Heart right ventricle (tissue), 16 donors: ENCODE results near the gene ROBO1. TPM values are rescaled to one million over a fixed set of nuclear protein-coding genes. Genes with fewer than 3 reads are reported as not detected.
"Not testable (repeated sequence)": the region's sequence is repeated elsewhere in the genome, so short reads cannot be mapped to it uniquely, and the experiment has no call there.

Experiments
- ATAC-seq, 8 donors: fragments of 200-7000 bp; cut with Tn5 transposase; one replicate each; pipeline ENCODE4 v1.9.1; 2020; ENCODE audit warnings: mild to moderate bottlenecking in 8 of 8, moderate library complexity in 8 of 8, moderate number of reproducible peaks in 1 of 8
- DNase-seq, 2 donors: peaks; one replicate each; pipeline ENCODE4 v3.0.0-alpha.2; 2020
- H3K27ac ChIP-seq, 10 donors: fragments of 200-600 bp; sonication (generic) in 2 of 10; one replicate each; pipeline versions ENCODE4 v1.5.0 to v1.8.0; 2020 to 2022; ENCODE audit warnings: mild to moderate bottlenecking in 3 of 10
- H3K27me3 ChIP-seq, 7 donors: fragments of 200-600 bp; one replicate each; pipeline ENCODE4 v1.8.0; 2021 to 2022; ENCODE audit warnings: mild to moderate bottlenecking in 2 of 7
- H3K36me3 ChIP-seq, 9 donors: fragments of 200-600 bp; sonication (generic) in 1 of 9; one replicate each; pipeline versions ENCODE4 v1.5.0 to v1.8.0; 2020 to 2022; ENCODE audit warnings: mild to moderate bottlenecking in 2 of 9
- H3K4me1 ChIP-seq, 9 donors: fragments of 200-600 bp; sonication (generic) in 1 of 9; one replicate each; pipeline versions ENCODE4 v1.5.0 to v1.8.0; 2020 to 2022; ENCODE audit warnings: mild to moderate bottlenecking in 4 of 9
- H3K4me3 ChIP-seq, 10 donors: fragments of 200-600 bp; sonication (generic) in 2 of 10; one replicate each; pipeline versions ENCODE4 v1.5.0 to v1.8.0; 2020 to 2022; ENCODE audit warnings: mild to moderate bottlenecking in 7 of 10, moderate library complexity in 2 of 10
- H3K9me3 ChIP-seq, 11 donors: fragments of 200-600 bp in 10 of 11; sonication (generic) in 2 of 11; one replicate each; pipeline versions ENCODE4 v1.5.0 to v1.8.0; 2013 to 2022; ENCODE audit warnings: mild to moderate bottlenecking in 2 of 11, control low read depth in 1 of 11, moderate library complexity in 1 of 11
- WGBS, 2 donors: extraction: QIAGEN DNeasy Blood & Tissue Kit; methylation state at CpG; one replicate each; pipeline ENCODE4 v1.1.7; 2013; ENCODE audit warnings: inconsistent platforms in 1 of 2; 5-methylcytosine and 5-hydroxymethylcytosine counted together
- intact Hi-C, 10 donors: fragments of 100-400 bp; cut with DNase I; formaldehyde crosslinking; loops; one replicate each; pipeline versions ENCODE4 v1.11.1 to v1.14.2; 2022
- polyA plus RNA-seq, 2 donors: library from polyadenylated mRNA; stranded (reverse); fragments of 200-250 nt; gene quantifications; one replicate each; pipeline ENCODE4 v1.2.3, GENCODE V29; 2013
- total RNA-seq, 10 donors: library from RNA; stranded (reverse); fragmentation: NEBNext Ultra II Directional in 3 of 10; extraction: Animal tissue kit (Norgen Biotek cat#: 25700) in 3 of 10; gene quantifications; one replicate each; pipeline versions ENCODE4 v1.2.1 to v1.2.4, GENCODE V29; 2021 to 2023
- TF ChIP-seq, protein P1 (sequence below), 9 donors: fragments of 200-600 bp; sonication (generic) in 2 of 9; IDR thresholded peaks; one replicate each; pipeline versions ENCODE4 v1.5.0 to v1.8.0; 2021 to 2022; ENCODE audit warnings: antibody characterized with exemption in 9 of 9, mild to moderate bottlenecking in 5 of 9, moderate library complexity in 1 of 9
- donor health status: Arrhythmogenic right ventricular cardiomyopathy.
- donor health status: ischemic (EF 13 %, LVEDD 7.1; RV severe dilation, severe dysfunction).
- donor health status: healthy with polysubstance abuse.
- donor health status: DM: no; HTN: yes; CAD: no.
- donor health status: DM: no; HTN: no; CAD: no.
- donor health status: ischemic (EF 25% LVEDD 6.9; RV normal size, moderate dysfunction).
- donor health status: ischemic (EF 25% LVEDD 5.7; RV mildly dilated, moderate dysfunction).
- donor health status: healthy.
- donor health status: DM: yes; HTN: yes; CAD: no.
- donor health status: Ischemic cardiomyopathy.
- donor health status: ischemic (EF 35%, LVEDD 5.7; RV mildly dilated, moderate dysfunction).
- donor health status: nonischemic (EF 11% LVEDD 7.7; RV severe dilation, severe dysfunction).
- donor health status: DM: yes; HTN: yes; CAD: no.
- donor health status: PGD.
- donor health status: ischemic (EF 29% LVEDD 5.4; RV normal size, mild dysfunction).
- donor health status: nonischemic (EF 23%, LVEDD 6.1; RV moderate dilation, normal function).

Gene ROBO1
- total and polyA plus RNA-seq, 12 donors, result 2.8 to 13.9 (median 5.6) TPM

DNA sequence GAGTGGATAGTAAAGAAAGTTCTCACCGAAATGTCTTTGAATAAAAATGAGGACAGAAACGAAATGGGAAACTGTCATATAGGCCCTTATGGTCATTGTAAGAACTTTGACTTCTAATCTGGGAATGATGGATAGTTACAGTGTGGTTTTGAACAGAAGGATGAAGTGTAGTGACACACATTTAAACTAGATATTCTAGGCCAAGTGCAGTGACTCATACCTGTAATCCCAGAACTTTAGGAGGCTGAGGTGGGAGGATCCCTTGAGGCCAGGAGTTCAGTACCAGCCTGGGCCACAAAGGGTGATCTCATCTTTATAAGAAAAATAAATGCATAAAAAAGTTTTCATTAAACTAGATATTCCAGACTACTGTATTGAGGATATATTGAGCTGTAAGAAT is 452.8 kb downstream of the ROBO1 start:
- Histone ChIP-seq H3K4me1 (no peaks in the 10 kb centered on the region), H3K27ac (no peak overlapping the region), H3K27me3 (no peaks in the 10 kb centered on the region), H3K4me3 (no peak overlapping the region), H3K36me3 (no peaks in the 10 kb centered on the region), H3K9me3 (no peaks in the 10 kb centered on the region)
- DNase-seq, result no peak
- ATAC-seq, result no peak
- TF ChIP-seq, protein P1, sequence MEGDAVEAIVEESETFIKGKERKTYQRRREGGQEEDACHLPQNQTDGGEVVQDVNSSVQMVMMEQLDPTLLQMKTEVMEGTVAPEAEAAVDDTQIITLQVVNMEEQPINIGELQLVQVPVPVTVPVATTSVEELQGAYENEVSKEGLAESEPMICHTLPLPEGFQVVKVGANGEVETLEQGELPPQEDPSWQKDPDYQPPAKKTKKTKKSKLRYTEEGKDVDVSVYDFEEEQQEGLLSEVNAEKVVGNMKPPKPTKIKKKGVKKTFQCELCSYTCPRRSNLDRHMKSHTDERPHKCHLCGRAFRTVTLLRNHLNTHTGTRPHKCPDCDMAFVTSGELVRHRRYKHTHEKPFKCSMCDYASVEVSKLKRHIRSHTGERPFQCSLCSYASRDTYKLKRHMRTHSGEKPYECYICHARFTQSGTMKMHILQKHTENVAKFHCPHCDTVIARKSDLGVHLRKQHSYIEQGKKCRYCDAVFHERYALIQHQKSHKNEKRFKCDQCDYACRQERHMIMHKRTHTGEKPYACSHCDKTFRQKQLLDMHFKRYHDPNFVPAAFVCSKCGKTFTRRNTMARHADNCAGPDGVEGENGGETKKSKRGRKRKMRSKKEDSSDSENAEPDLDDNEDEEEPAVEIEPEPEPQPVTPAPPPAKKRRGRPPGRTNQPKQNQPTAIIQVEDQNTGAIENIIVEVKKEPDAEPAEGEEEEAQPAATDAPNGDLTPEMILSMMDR (IDR thresholded peaks at IDR 0.05), result no peak
- WGBS, 2 donors, result 84 to 89% methylated on average over 2 of the region's 2 CpGs
- intact Hi-C loops, result no loop called here

DNA sequence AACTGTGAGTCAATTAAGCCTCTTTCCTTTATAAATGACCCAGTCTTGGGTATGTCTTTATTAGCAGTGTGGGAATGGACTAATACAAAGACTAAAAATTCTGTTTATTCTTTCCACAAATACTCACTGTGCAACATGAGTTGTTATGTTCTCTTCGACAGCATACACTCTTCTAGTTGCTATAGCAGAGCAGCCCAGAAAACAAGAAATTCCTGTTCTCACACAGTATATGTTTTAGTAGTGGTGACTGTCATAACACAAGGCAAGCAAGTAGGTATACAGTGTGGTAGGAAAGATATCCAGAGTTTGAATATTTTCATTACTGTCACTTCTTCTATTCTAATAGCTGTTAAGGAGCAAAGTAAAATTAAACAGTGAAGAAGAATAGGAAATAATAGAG is 453.3 kb downstream of the ROBO1 start:
- ATAC-seq, result no peak
- H3K4me3 ChIP-seq, result no peak overlapping the region
- H3K27ac ChIP-seq, result no peak overlapping the region
- no peaks in the 10 kb centered on the region for H3K27me3 ChIP-seq
- DNase-seq, result no peak
- TF ChIP-seq, protein P1 (IDR thresholded peaks at IDR 0.05), result no peak
- intact Hi-C loops, result no loop called here
- no peaks in the 10 kb centered on the region for H3K36me3 ChIP-seq
- 93 to 98% methylated on average over 1 of the region's 1 CpG for WGBS, 2 donors
- no peaks in the 10 kb centered on the region for H3K4me1 ChIP-seq
- H3K9me3 ChIP-seq, result no peaks in the 10 kb centered on the region

DNA sequence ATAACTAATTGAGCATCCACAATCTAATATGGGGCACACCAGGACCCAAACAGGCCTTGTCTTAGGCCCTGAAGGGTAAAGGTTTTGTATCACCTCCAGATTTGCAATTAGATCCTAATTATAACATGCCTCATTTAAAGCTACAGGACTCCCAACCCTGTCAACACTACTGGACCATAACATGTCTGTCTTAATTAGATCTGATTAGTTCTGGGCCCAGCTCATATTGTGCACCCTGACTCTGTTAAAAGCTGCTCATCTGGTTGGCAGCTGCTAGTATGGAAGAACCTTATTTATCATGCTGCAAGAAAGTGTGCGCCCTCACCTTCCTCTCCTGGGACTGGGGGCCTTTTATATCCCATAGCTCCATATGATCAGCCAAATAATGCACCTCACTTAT is 457.8 kb downstream of the ROBO1 start:
- ATAC-seq (no peak), DNase-seq (no peak)
- no peaks in the 10 kb centered on the region for H3K27me3 ChIP-seq
- no peak overlapping the region for H3K27ac ChIP-seq
- 91 to 93% methylated on average over 1 of the region's 1 CpG for WGBS, 2 donors
- H3K4me1 ChIP-seq, result no peaks in the 10 kb centered on the region
- no peaks in the 10 kb centered on the region for H3K9me3 ChIP-seq
- TF ChIP-seq, protein P1 (IDR thresholded peaks at IDR 0.05), result no peak
- intact Hi-C loops, result no loop called here
- H3K4me3 ChIP-seq, result no peak overlapping the region
- no peaks in the 10 kb centered on the region for H3K36me3 ChIP-seq

DNA sequence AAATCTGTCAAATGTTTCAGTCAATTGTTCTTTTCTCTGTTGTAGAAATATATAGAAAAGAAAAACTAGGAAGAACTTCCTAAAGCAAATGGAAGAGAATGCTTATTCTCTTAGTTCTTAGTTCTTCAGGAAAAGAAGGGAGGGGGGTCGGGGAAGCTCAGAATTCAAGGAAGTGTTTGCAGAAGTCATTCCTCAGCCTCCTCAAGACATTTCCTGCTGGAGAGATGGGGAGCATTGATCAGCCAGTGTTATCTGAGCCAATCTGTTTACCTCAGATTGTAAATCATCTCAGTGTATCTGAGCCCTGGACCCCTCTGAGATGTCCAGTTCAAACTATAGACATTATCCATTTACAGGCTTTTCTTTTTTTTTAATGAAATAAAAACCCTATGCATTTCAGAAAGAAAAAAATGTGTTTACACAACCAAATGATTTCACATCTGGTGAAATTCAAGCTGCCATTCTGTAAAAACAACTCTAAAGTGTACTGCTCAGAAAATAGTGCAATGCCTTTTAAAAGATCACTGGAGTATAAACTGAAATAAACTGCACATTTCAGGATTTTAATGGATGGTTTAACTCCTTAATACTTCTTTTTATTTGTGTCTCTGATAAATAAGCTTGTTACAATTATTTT is 460.7 kb downstream of the ROBO1 start:
- peaks cover 0 to 7% (median 0%) of the 10 kb centered on the region in 11 donors for H3K9me3 ChIP-seq
- intact Hi-C loops, result no loop called here
- H3K4me3 ChIP-seq, result no peak overlapping the region
- H3K27ac ChIP-seq, result no peak overlapping the region
- ATAC-seq (no peak), DNase-seq (no peak)
- no peaks in the 10 kb centered on the region for H3K4me1 ChIP-seq
- no peaks in the 10 kb centered on the region for H3K27me3 ChIP-seq
- WGBS, 2 donors, result 31 to 43% methylated on average over 1 of the region's 1 CpG
- TF ChIP-seq, protein P1 (IDR thresholded peaks at IDR 0.05), result no peak
- no peaks in the 10 kb centered on the region for H3K36me3 ChIP-seq

DNA sequence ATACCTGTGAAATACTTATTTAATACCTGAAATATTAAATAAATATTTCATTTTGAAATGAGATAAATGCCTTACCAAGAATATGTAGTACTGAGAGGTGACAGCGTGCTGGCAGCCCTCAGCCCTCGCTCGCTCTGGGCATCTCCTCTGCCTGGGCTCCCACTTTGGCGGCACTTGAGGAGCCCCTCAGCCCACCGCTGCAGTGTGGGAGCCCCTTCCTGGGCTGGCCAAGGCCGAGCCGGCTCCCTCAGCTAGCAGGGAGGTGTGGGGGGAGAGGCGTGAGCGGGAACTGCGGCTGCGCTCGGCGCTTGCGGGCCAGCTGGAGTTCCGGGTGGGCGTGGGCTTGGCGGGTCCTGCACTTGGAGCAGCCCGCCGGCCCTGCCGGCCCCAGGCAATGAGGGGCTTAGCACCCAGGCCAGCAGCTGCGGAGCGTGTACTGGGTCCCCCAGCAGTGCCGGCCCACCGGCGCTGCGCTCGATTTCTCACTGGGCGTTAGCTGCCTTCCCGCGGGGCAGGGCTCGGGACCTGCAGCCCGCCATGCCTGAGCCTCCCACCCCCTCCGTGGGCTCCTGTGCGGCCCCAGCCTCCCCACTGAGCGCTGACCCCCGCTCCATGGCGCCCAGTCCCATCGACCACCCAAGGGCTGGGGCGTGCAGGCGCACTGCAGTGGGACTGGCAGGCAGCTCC is 467.7 kb downstream of the ROBO1 start:
- H3K9me3 ChIP-seq, result peaks cover 0 to 14% (median 0%) of the 10 kb centered on the region in 11 donors
- H3K36me3 ChIP-seq, H3K4me3 ChIP-seq, ATAC-seq, intact Hi-C loops, H3K27me3 ChIP-seq, H3K4me1 ChIP-seq, H3K27ac ChIP-seq: not testable (repeated sequence)
- DNase-seq, result peak in 1 of 2 donors; percentile 7
- WGBS, 2 donors, result 97 to 99% methylated on average over 26 to 40 of the region's 40 CpGs
